Measurements from ENCODE around the gene IZUMO4.

The IZUMO4 gene

DNA sequence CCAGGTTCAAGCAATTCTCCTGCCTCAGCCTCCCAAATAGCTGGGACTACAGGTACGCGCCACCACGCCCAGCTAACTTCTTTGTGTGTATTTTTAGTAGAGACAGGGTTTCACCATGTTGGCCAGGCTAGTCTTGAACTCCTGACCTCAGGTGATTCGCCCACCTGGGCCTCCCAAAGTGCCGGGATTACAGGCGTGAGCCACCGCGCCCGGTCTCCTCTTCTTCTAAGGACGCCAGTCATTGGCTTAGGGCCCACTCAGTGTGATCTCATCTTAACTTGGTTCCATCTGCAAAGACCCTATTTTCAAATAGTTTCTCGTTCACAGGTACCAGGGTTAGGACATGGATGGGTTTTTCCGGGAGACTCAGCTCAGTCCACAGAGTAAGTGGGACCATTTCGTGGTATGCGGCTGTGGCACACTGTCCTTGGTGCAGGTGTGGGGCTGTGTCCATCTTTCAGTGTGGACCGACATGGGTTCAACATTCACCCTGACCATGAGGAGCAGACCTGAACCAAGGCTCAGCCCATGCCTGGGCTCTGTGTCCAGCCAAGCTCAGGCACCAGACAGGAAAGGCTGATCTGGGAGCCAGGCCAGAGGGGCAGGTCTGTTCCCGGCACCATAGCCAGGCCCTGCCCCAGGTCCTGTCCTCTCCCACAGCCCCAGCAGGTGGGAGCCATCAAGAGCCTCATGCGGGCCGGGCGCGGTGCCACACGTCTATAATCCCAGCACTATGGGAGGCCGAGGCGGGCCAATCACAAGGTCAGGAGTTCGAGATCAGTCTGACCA is 42.9 kb upstream of the IZUMO4 start:
- H3K4me2 ChIP-seq (ENCODE audit: low read depth, low read length, poor library complexity, severe bottlenecking): peak overlapping the region; percentile 47
- no peak for TF ChIP-seq EZH2phosphoT487 (IDR thresholded peaks at IDR 0.05; ENCODE audit: borderline replicate concordance)
- TF ChIP-seq, protein P1, sequence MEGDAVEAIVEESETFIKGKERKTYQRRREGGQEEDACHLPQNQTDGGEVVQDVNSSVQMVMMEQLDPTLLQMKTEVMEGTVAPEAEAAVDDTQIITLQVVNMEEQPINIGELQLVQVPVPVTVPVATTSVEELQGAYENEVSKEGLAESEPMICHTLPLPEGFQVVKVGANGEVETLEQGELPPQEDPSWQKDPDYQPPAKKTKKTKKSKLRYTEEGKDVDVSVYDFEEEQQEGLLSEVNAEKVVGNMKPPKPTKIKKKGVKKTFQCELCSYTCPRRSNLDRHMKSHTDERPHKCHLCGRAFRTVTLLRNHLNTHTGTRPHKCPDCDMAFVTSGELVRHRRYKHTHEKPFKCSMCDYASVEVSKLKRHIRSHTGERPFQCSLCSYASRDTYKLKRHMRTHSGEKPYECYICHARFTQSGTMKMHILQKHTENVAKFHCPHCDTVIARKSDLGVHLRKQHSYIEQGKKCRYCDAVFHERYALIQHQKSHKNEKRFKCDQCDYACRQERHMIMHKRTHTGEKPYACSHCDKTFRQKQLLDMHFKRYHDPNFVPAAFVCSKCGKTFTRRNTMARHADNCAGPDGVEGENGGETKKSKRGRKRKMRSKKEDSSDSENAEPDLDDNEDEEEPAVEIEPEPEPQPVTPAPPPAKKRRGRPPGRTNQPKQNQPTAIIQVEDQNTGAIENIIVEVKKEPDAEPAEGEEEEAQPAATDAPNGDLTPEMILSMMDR (conservative IDR thresholded peaks at IDR 0.05; ENCODE audit: low read length): no peak
- peak overlapping the region; percentile 6 for H3K9ac ChIP-seq (ENCODE audit: low read depth, low read length, poor library complexity, severe bottlenecking)
- peak overlapping the region; percentile 55 for H3K4me3 ChIP-seq (ENCODE audit: low read length, poor library complexity, severe bottlenecking)
- H2AFZ ChIP-seq (ENCODE audit: low read length): no peak overlapping the region
- no peaks in the 10 kb centered on the region for H3K27me3 ChIP-seq (ENCODE audit: insufficient read depth, low read length, poor library complexity, severe bottlenecking)
- H3K4me1 ChIP-seq (ENCODE audit: insufficient read depth, low read length, poor library complexity, severe bottlenecking): peaks cover 54% of the 10 kb centered on the region
- H3K36me3 ChIP-seq (ENCODE audit: insufficient read depth, low read length): no peaks in the 10 kb centered on the region
- peaks cover 46% of the 10 kb centered on the region for H3K79me2 ChIP-seq (ENCODE audit: insufficient read depth, low read length)
- peaks cover 20% of the 10 kb centered on the region for H4K20me1 ChIP-seq (ENCODE audit: insufficient read depth, low read length, poor library complexity, severe bottlenecking)
- H3F3A ChIP-seq (ENCODE audit: low read depth): no peaks in the 10 kb centered on the region
- no peaks in the 10 kb centered on the region for H3K9me3 ChIP-seq (ENCODE audit: insufficient read depth, low read depth, low read length)
- no peaks in the 10 kb centered on the region for H3K9me2 ChIP-seq (replicated peaks; ENCODE audit: low read depth, low read length)

DNA sequence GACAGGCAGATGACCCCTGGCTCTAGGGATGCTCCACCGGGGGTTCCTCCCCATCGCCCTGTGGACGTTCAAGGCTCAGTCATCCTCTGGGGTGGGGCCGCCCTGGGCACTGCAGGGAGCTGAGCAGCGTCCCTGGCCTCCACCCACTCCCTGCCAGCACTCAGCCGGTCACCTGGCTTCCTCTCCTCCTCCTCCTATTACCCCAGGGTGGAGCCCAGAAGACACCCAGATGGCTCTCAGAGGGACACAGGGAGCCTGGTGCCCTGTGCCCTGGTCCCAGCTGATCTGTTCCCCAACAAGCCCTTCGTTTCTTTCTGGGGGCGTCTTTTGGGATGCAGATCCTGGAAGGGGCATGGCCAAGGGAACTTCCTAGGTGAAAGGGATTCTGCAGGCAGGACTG is 42.0 kb upstream of the IZUMO4 start:
- Histone ChIP-seq H3K9me3 (ENCODE audit: insufficient read depth, low read depth, low read length) (no peaks in the 10 kb centered on the region), H3K27me3 (ENCODE audit: insufficient read depth, low read length, poor library complexity, severe bottlenecking) (no peaks in the 10 kb centered on the region), H3K9me2 (replicated peaks; ENCODE audit: low read depth, low read length) (no peaks in the 10 kb centered on the region), H3K4me3 (ENCODE audit: low read length, poor library complexity, severe bottlenecking) (peak overlapping the region; percentile 48), H3K36me3 (ENCODE audit: insufficient read depth, low read length) (no peaks in the 10 kb centered on the region), H3K4me2 (ENCODE audit: low read depth, low read length, poor library complexity, severe bottlenecking) (peak overlapping the region; percentile 27), H3K79me2 (ENCODE audit: insufficient read depth, low read length) (peaks cover 45% of the 10 kb centered on the region), H2AFZ (ENCODE audit: low read length) (no peak overlapping the region), H3F3A (ENCODE audit: low read depth) (no peaks in the 10 kb centered on the region), H3K9ac (ENCODE audit: low read depth, low read length, poor library complexity, severe bottlenecking) (no peak overlapping the region), H3K4me1 (ENCODE audit: insufficient read depth, low read length, poor library complexity, severe bottlenecking) (peaks cover 48% of the 10 kb centered on the region), H4K20me1 (ENCODE audit: insufficient read depth, low read length, poor library complexity, severe bottlenecking) (peaks cover 10% of the 10 kb centered on the region)
- TF ChIP-seq, protein P1 (conservative IDR thresholded peaks at IDR 0.05; ENCODE audit: low read length): no peak
- TF ChIP-seq EZH2phosphoT487 (IDR thresholded peaks at IDR 0.05; ENCODE audit: borderline replicate concordance): no peak

DNA sequence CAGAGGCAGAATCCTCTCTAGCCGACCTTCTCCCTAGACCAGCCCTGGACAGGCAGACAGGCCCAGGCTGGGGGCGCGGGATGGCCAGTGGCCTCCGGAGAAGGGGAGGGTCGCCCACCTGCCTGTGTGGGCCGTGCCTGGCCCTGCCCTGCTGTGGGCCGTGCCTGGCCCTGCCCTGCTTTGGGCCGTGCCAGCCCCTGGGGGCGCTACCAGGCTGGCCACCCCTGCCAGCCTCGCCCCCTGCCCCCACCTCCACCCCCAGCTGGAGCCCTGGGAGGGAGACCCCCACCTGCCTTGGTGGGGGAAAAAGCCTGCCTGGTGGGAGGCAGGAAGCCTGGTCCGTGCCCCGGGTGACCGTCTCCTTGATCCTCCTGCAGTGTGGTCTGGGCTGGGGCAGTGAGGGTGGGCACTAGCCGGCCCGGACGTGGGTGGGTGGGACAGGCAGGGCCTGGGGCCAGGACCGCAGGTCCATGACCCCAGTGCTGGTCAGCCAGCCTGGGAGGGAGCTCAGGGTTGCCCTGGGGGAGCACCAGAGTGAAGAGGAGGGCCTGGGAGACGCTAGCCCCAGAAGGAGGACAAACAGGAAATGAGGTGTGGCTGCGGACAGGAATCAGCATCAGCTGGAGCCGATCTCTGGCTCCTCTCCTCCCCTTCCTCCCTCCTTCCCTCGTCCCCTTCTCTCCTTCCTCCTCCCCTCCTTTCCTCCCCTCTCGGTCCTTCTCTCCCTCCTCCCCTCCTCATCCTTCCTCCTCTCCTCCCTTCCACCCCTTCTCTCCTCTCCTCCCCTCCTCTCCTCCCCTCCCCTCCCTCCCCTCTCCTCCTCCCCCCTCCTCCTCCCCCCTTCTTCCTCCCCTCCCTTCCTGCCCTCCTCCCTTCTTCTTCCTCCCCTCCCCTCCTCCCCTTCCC is 40.5 kb upstream of the IZUMO4 start:
- Histone ChIP-seq H3K9ac (ENCODE audit: low read depth, low read length, poor library complexity, severe bottlenecking) (peak overlapping the region; percentile 71), H3K36me3 (ENCODE audit: insufficient read depth, low read length) (no peaks in the 10 kb centered on the region), H3K4me1 (ENCODE audit: insufficient read depth, low read length, poor library complexity, severe bottlenecking) (peaks cover 61% of the 10 kb centered on the region), H3K27me3 (ENCODE audit: insufficient read depth, low read length, poor library complexity, severe bottlenecking) (no peaks in the 10 kb centered on the region), H3K9me3 (ENCODE audit: insufficient read depth, low read depth, low read length) (no peaks in the 10 kb centered on the region), H2AFZ (ENCODE audit: low read length) (no peak overlapping the region), H3K4me3 (ENCODE audit: low read length, poor library complexity, severe bottlenecking) (peak overlapping the region; percentile 63), H3K79me2 (ENCODE audit: insufficient read depth, low read length) (peaks cover 43% of the 10 kb centered on the region), H3F3A (ENCODE audit: low read depth) (no peaks in the 10 kb centered on the region), H4K20me1 (ENCODE audit: insufficient read depth, low read length, poor library complexity, severe bottlenecking) (no peaks in the 10 kb centered on the region), H3K9me2 (replicated peaks; ENCODE audit: low read depth, low read length) (no peaks in the 10 kb centered on the region), H3K4me2 (ENCODE audit: low read depth, low read length, poor library complexity, severe bottlenecking) (peak overlapping the region; percentile 69)
- no peak for TF ChIP-seq EZH2phosphoT487 (IDR thresholded peaks at IDR 0.05; ENCODE audit: borderline replicate concordance)
- TF ChIP-seq, protein P1 (conservative IDR thresholded peaks at IDR 0.05; ENCODE audit: low read length): peak; percentile 18; the same call in 1 of the 2 replicates

Measured in Loucy (cell line).